D721Med (cell line): ENCODE data around the gene HECA.
"Not testable (repeated sequence)": the region's sequence is repeated elsewhere in the genome, so short reads cannot be mapped to it uniquely, and the experiment has no call there.

Experiments
- DNase-seq: peaks from one replicate; pipeline ENCODE4 v3.0.0; 2011; ENCODE audit warnings: low spot score; ENCODE audit not compliant: insufficient read length
- FAIRE-seq: peaks from 2 replicates; lab custom pipeline; 2011; peaks lifted over from hg19 to GRCh38; lab: Jason Lieb, UNC
- TF ChIP-seq, protein P1 (sequence below): IDR thresholded peaks from 2 replicates; pipeline ENCODE4 v1.5.1; 2012; ENCODE audit warnings: mild to moderate bottlenecking, control low read depth; ENCODE audit not compliant: insufficient read depth; ENCODE audit errors: missing control alignments

Gene HECA

DNA sequence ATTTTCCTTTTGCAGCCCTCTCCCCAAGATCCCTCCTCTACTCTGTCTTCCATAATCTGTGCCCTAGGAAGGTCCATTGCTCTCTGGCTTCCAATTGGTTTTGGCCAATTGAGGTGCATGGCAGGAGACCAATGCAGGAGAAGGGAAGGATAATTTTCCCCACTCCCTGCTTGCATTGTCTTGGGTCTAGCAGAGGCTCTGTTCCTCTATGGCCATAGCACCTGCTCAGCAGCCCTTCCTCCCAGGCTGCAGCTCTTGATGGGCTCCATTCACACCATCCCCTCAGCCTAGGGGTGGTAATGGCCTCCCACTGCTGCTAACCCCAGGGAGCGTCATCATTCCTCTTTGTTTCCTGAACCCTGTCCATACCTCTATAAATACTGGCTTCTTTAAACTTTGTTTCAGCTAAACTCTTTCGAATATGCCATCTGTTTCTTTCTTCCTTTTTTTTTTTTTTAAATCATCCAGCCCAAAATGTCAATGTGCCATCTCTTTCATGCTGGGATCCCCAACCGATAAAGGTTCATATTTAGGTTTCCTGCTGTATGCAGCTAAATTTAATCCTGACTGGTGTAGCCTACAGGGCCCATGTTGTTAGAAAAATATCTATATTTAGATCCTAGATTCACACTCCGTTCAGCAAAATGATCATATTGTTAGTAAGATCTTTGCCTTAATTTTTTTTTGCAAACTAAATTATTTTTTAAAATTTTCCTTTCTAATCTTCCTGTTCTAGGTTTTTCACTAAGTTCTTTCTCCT is 63.8 kb downstream of the HECA start:
- TF ChIP-seq, protein P1, sequence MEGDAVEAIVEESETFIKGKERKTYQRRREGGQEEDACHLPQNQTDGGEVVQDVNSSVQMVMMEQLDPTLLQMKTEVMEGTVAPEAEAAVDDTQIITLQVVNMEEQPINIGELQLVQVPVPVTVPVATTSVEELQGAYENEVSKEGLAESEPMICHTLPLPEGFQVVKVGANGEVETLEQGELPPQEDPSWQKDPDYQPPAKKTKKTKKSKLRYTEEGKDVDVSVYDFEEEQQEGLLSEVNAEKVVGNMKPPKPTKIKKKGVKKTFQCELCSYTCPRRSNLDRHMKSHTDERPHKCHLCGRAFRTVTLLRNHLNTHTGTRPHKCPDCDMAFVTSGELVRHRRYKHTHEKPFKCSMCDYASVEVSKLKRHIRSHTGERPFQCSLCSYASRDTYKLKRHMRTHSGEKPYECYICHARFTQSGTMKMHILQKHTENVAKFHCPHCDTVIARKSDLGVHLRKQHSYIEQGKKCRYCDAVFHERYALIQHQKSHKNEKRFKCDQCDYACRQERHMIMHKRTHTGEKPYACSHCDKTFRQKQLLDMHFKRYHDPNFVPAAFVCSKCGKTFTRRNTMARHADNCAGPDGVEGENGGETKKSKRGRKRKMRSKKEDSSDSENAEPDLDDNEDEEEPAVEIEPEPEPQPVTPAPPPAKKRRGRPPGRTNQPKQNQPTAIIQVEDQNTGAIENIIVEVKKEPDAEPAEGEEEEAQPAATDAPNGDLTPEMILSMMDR, result no peak
- no peak for DNase-seq
- no peak for FAIRE-seq

DNA sequence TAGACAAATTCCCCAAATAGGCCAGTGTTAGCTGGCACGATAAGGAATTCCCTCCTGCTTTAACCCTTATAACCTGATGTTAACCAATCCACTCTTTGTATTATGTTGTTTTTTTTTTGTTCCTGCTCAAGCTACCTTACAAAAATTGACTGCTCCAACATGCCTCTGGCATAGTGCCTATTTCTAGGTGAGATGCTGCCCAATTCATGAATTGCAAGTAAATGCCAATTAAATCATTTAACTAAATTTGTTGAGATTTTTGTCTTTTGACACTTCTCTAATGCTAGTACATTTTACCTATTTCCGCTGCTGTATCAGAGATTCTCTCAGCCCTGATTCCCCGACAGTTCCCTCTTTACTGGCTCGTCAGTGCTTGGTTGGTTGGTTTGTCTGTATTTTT is 66.5 kb downstream of the HECA start:
- TF ChIP-seq, protein P1, result no peak
- FAIRE-seq, result no peak
- no peak for DNase-seq

DNA sequence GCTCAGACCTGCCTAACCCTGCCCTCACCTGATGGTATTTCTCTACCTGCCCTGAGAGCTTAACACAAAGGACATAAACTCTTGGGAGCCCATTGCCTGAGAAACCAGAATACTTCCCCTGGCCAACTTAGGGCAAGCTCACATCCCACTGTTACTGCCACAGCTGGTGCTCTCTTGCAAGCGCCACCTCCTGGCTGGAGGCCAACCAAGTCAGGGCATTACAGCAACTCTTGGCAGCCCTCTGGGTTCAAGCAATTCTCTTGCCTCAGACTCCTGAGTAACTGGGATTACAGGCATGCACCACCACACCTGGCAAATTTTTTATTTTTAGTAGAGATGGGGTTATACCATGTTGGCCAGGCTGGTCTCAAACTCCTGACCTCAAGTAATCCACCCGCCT is 70.1 kb downstream of the HECA start:
- DNase-seq (no peak), FAIRE-seq (no peak)
- TF ChIP-seq, protein P1, result no peak

DNA sequence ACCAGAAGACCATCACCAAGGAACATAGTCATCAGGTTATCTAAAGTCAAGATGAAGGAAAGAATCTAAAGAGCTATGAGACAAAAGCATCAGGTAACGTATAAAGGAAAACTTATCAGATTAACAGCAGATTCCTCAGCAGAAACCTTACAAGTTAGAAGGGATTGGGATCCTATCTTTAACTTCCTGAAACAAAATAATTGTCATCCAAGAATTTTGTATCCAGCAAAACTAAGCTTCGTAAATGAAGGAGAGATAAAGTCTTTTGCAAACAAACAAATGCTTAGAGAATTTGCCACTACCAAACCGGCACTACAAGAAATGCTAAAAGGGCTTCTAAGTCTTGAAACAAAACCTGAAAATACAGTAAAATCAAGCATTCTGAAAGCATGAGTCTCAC is 71.0 kb downstream of the HECA start:
- DNase-seq, result no peak
- FAIRE-seq, result no peak
- TF ChIP-seq, protein P1, result no peak

DNA sequence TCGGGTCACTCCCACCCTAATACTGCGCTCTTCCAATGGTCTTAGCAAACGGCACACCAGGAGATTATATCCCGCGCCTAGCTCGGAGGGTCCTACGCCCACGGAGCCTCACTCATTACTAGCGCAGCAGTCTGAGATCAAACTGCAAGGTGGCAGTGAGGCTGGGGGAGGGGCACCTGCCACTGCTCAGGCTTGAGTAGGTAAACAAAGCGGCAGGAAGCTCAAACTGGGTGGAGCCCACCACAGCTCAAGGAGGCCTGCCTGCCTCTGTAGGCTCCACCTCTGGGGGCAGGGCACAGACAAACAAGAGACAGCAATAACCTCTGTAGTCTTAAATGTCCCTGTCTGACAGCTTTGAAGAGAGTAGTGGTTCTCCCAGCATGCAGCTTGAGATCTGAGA is 75.9 kb downstream of the HECA start:
- FAIRE-seq, DNase-seq: not testable (repeated sequence)

DNA sequence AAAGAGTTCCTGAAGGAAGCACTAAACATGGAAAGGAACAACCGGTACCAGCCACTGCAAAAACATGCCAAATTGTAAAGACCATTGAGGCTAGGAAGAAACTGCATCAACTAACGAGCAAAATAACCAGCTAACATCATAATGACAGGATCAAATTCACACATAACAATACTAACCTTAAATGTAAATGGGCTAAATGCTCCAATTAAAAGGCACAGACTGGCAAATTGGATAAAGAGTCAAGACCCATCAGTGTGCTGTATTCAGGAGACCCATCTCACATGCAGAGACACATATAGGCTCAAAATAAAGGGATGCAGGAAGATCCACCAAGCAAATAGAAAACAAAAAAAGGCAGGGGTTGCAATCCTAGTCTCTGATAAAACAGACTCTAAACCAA is 77.6 kb downstream of the HECA start:
- not testable (repeated sequence) for FAIRE-seq, DNase-seq

DNA sequence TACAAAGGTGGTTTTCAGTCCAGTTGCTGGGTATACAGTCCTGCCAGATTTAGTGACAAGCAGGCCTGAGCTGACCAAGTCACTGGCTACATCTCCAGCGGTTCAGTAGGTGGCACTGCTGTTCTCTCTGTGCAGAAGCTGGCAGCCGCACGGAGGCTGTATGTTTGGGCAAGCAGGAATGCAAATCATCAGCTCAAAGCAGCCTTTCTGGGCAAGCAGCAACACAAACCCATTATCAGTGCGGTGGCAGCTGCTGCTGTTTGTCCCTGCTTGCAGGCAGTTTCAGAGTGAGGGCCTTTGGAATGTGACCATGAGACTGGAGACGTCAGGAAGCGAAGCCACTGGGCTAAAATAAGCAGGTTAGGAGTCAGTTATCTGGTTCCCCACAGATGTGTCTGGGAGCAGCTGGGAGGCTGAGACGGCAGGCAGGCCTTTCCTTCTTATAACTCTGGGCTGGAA is 84.4 kb downstream of the HECA start:
- TF ChIP-seq, protein P1, result peak; percentile 88
- no peak for FAIRE-seq
- peak; percentile 34 for DNase-seq

DNA sequence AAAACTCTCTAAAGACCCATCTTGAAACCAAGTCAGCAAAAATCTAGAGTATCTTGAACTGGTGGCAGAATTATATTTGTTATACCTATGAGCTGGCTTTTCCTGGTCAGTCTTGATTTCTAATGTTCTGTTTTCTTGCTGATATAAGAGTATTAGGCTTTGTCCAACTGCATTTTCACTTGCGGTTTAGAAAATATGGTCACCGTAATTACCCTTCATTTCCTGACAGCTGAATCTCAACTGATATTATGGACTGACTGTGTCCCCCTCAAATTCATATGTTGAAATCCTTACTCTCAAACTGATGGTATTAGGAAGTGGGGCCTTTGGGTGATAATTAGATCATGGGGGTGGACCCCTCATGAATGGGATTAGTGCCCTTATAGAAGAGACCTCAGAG is 84.9 kb downstream of the HECA start:
- no peak for FAIRE-seq
- DNase-seq, result no peak
- TF ChIP-seq, protein P1, result no peak

DNA sequence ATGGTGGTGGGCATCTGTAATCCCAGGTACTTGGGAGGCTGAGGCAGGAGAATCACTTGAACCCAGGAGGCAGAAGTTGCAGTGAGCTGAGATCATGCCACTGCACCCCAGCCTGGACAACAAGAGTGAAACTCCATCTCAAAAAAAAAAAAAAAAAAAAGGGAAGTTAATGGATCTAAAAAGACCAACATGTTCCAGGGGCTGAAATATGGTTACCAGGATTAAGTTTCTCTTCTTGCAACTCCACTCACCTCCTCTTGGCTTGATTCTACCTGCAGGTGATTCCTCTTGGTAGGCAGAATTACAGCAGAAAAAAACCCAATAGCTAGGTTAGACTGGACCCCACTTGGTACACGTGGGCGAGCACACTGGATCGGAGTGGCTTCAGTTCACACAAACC is 93.5 kb downstream of the HECA start:
- FAIRE-seq, DNase-seq: not testable (repeated sequence)
